Cardiac muscle cell (in vitro differentiated cells and primary cell): ENCODE measurements around the gene SMCO3. TPM values are rescaled to one million over a fixed set of nuclear protein-coding genes. Genes with fewer than 3 reads are reported as not detected.

Experiments used
- DNase-seq, 2 donors: peaks; one replicate each; pipeline versions ENCODE4 v3.0.0 to v3.0.0-alpha.2; 2010 to 2017; ENCODE audit warnings: low read depth in 1 of 2, low spot score in 1 of 2
- H3K27ac ChIP-seq: fragments of 200-600 bp; sonication (generic); 2 replicates; pipeline ENCODE4 v1.5.1; 2016
- H3K27me3 ChIP-seq: fragments of 200-600 bp; sonication (generic); 2 replicates; pipeline ENCODE4 v1.6.0; 2016; ENCODE audit warnings: control low read depth
- H3K36me3 ChIP-seq: fragments of 200-600 bp; sonication (generic); 2 replicates; pipeline ENCODE4 v1.5.1; 2016; ENCODE audit warnings: control low read depth
- H3K4me1 ChIP-seq: fragments of 200-600 bp; sonication (generic); 2 replicates; pipeline ENCODE4 v1.8.1; 2017; ENCODE audit warnings: low read depth, mild to moderate bottlenecking, mixed run types
- H3K4me3 ChIP-seq: fragments of 200-600 bp; sonication (generic); 2 replicates; pipeline ENCODE4 v1.5.1; 2016; ENCODE audit warnings: mild to moderate bottlenecking
- H3K9me3 ChIP-seq: fragments of 200-600 bp; sonication (generic); 2 replicates; pipeline ENCODE4 v1.5.1; 2017; ENCODE audit warnings: low read depth, mild to moderate bottlenecking, control low read depth
- CTCF ChIP-seq: IDR thresholded peaks from 2 replicates; pipeline ENCODE4 v1.5.1; 2012; ENCODE audit warnings: low read depth, mild to moderate bottlenecking, low read length
- polyA plus RNA-seq: library from polyadenylated mRNA; unstranded; fragments of >200 nt; fragmentation: Nextera tagmentation; extraction: Ambion mirVana; gene quantifications from 2 replicates; pipeline ENCODE4 v1.2.1, GENCODE V29; 2016
- total RNA-seq: library from RNA; depleted of rRNA; stranded (reverse); fragments of >200 nt; gene quantifications from 2 replicates; pipeline ENCODE4 v1.2.3, GENCODE V29; 2016

Gene SMCO3
- total and polyA plus RNA-seq, 2 experiments from 2014 or later: 0.22 TPM; not detected in 1

GRCh38 chr12:14802721-14803010 lies 11.3 kb downstream of the SMCO3 start:
- DNase-seq: no peak
- peaks cover 17% of the 10 kb centered on the region for H3K36me3 ChIP-seq
- peak overlapping the region; percentile 97 for H3K27ac ChIP-seq
- H3K9me3 ChIP-seq: no peaks in the 10 kb centered on the region
- H3K4me1 ChIP-seq: peaks cover 12% of the 10 kb centered on the region
- TF ChIP-seq CTCF: no peak
- H3K27me3 ChIP-seq: no peaks in the 10 kb centered on the region
- peak overlapping the region; percentile 88 for H3K4me3 ChIP-seq

GRCh38 chr12:14802247-14802646 lies 11.7 kb downstream of the SMCO3 start:
- H3K4me3 ChIP-seq: peak overlapping the region; percentile 88
- TF ChIP-seq CTCF: no peak
- no peaks in the 10 kb centered on the region for H3K27me3 ChIP-seq
- no peak overlapping the region for H3K27ac ChIP-seq
- no peaks in the 10 kb centered on the region for H3K9me3 ChIP-seq
- peaks cover 12% of the 10 kb centered on the region for H3K4me1 ChIP-seq
- DNase-seq: no peak
- peaks cover 21% of the 10 kb centered on the region for H3K36me3 ChIP-seq

GRCh38 chr12:14795028-14795448 lies 18.9 kb downstream of the SMCO3 start:
- H3K36me3 ChIP-seq: peaks cover 87% of the 10 kb centered on the region
- H3K9me3 ChIP-seq: no peaks in the 10 kb centered on the region
- no peaks in the 10 kb centered on the region for H3K27me3 ChIP-seq
- no peaks in the 10 kb centered on the region for H3K4me1 ChIP-seq
- peak in 1 of 2 donors; percentile 94 for DNase-seq
- no peak for TF ChIP-seq CTCF
- H3K4me3 ChIP-seq: no peak overlapping the region
- no peak overlapping the region for H3K27ac ChIP-seq

GRCh38 chr12:14785568-14785967 lies 28.4 kb downstream of the SMCO3 start:
- H3K27me3 ChIP-seq: no peaks in the 10 kb centered on the region
- no peak for DNase-seq
- H3K36me3 ChIP-seq: peaks cover 59% of the 10 kb centered on the region
- no peaks in the 10 kb centered on the region for H3K4me1 ChIP-seq
- H3K9me3 ChIP-seq: no peaks in the 10 kb centered on the region
- H3K4me3 ChIP-seq: no peak overlapping the region
- H3K27ac ChIP-seq: no peak overlapping the region
- TF ChIP-seq CTCF: no peak

- no peak for TF ChIP-seq CTCF
- Histone ChIP-seq H3K27me3 (no peaks in the 10 kb centered on the region), H3K27ac (peak overlapping the region; percentile 45), H3K4me1 (no peaks in the 10 kb centered on the region), H3K36me3 (peaks cover 48% of the 10 kb centered on the region), H3K4me3 (no peak overlapping the region), H3K9me3 (no peaks in the 10 kb centered on the region)
- DNase-seq: no peak
Observed at GRCh38 chr12:14784471-14784870, 29.5 kb downstream of the SMCO3 start.

GRCh38 chr12:14782756-14783155 lies 31.2 kb downstream of the SMCO3 start:
- Histone ChIP-seq H3K4me3 (no peak overlapping the region), H3K4me1 (no peaks in the 10 kb centered on the region), H3K27me3 (no peaks in the 10 kb centered on the region), H3K9me3 (no peaks in the 10 kb centered on the region), H3K36me3 (peaks cover 32% of the 10 kb centered on the region), H3K27ac (no peak overlapping the region)
- DNase-seq: no peak
- TF ChIP-seq CTCF: no peak
